SU-DHL-6 (cell line): Measurements from ENCODE around the gene RASD1.

ENCODE experiments used
- EZH2phosphoT487 ChIP-seq: fragments of 200-600 bp; sonication (generic), shearing (Covaris generic); conservative IDR thresholded peaks from 2 replicates; pipeline ENCODE4 v1.6.1; 2018; ENCODE audit warnings: mild to moderate bottlenecking, antibody characterized with exemption, low read length, moderate library complexity, mixed read lengths
- TF ChIP-seq, protein P1 (sequence below): fragments of 200-600 bp; sonication (generic); IDR thresholded peaks from one replicate; pipeline ENCODE4 v1.5.1; 2017; ENCODE audit warnings: antibody characterized with exemption, mild to moderate bottlenecking, low read length, moderate library complexity; ENCODE audit not compliant: insufficient read depth, poor library complexity, severe bottlenecking

GRCh38 chr17:17492571-17492970 lies 3.6 kb downstream of the RASD1 start:
- TF ChIP-seq, protein P1, sequence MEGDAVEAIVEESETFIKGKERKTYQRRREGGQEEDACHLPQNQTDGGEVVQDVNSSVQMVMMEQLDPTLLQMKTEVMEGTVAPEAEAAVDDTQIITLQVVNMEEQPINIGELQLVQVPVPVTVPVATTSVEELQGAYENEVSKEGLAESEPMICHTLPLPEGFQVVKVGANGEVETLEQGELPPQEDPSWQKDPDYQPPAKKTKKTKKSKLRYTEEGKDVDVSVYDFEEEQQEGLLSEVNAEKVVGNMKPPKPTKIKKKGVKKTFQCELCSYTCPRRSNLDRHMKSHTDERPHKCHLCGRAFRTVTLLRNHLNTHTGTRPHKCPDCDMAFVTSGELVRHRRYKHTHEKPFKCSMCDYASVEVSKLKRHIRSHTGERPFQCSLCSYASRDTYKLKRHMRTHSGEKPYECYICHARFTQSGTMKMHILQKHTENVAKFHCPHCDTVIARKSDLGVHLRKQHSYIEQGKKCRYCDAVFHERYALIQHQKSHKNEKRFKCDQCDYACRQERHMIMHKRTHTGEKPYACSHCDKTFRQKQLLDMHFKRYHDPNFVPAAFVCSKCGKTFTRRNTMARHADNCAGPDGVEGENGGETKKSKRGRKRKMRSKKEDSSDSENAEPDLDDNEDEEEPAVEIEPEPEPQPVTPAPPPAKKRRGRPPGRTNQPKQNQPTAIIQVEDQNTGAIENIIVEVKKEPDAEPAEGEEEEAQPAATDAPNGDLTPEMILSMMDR, result no peak
- no peak for TF ChIP-seq EZH2phosphoT487
